ENCODE measurements around the gene PACSIN2. TPM values are rescaled to one million over a fixed set of nuclear protein-coding genes. Genes with fewer than 3 reads are reported as not detected.

The PACSIN2 gene
- total RNA-seq, 1 experiment from 2014 or later = 70.5 TPM

- H3K9me3 Mint-ChIP-seq = no peaks in the 10 kb centered on the region
- H3K4me3 Mint-ChIP-seq = no peak overlapping the region
- POLR2A ChIA-PET = no interaction called here
- no peaks in the 10 kb centered on the region for H3K36me3 Mint-ChIP-seq
- CTCF ChIA-PET = no interaction called here
- DNase-seq (ENCODE audit: low spot score) (no peak), ATAC-seq (no peak; the same call in 1 of the 2 replicates)
- H3K27me3 Mint-ChIP-seq (ENCODE audit: low read depth) = no peaks in the 10 kb centered on the region
- H3K4me1 Mint-ChIP-seq = peaks cover 61% of the 10 kb centered on the region
- H3K27ac Mint-ChIP-seq = peak overlapping the region; percentile 83
- TF ChIP-seq E2F5 (CRISPR knock-in tag; IDR thresholded peaks at IDR 0.05) = no peak
- no peak for TF ChIP-seq FOXP1 (CRISPR knock-in tag; IDR thresholded peaks at IDR 0.05; ENCODE audit: borderline replicate concordance)
- TF ChIP-seq PRRX2 (CRISPR knock-in tag; IDR thresholded peaks at IDR 0.05) = no peak
- no peak for TF ChIP-seq RELA (CRISPR knock-in tag; IDR thresholded peaks at IDR 0.05; ENCODE audit: borderline replicate concordance)
- TF ChIP-seq ZNF263 (CRISPR knock-in tag; IDR thresholded peaks at IDR 0.05; ENCODE audit: low read depth) = no peak
- no peak for TF ChIP-seq ARID4B (CRISPR knock-in tag; IDR thresholded peaks at IDR 0.05; ENCODE audit: borderline replicate concordance)
- no peak for TF ChIP-seq FOXJ3 (CRISPR knock-in tag; IDR thresholded peaks at IDR 0.05; ENCODE audit: borderline replicate concordance)
- TF ChIP-seq SP1 (CRISPR knock-in tag; conservative IDR thresholded peaks at IDR 0.05) = no peak
- no peak for TF ChIP-seq FOXK1 (CRISPR knock-in tag; IDR thresholded peaks at IDR 0.05)
- TF ChIP-seq NR1H2 (CRISPR knock-in tag; IDR thresholded peaks at IDR 0.05) = no peak
- no peak for TF ChIP-seq MYBL2 (CRISPR knock-in tag; IDR thresholded peaks at IDR 0.05)
- no peak for TF ChIP-seq ZNF512 (CRISPR knock-in tag; IDR thresholded peaks at IDR 0.05; ENCODE audit: borderline replicate concordance)
- TF ChIP-seq IRF1 (CRISPR knock-in tag; IDR thresholded peaks at IDR 0.05) = no peak
- TF ChIP-seq, protein P1, sequence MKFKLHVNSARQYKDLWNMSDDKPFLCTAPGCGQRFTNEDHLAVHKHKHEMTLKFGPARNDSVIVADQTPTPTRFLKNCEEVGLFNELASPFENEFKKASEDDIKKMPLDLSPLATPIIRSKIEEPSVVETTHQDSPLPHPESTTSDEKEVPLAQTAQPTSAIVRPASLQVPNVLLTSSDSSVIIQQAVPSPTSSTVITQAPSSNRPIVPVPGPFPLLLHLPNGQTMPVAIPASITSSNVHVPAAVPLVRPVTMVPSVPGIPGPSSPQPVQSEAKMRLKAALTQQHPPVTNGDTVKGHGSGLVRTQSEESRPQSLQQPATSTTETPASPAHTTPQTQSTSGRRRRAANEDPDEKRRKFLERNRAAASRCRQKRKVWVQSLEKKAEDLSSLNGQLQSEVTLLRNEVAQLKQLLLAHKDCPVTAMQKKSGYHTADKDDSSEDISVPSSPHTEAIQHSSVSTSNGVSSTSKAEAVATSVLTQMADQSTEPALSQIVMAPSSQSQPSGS (CRISPR knock-in tag; IDR thresholded peaks at IDR 0.05; ENCODE audit: borderline replicate concordance, low read depth) = no peak
- TF ChIP-seq ESRRA (CRISPR knock-in tag; IDR thresholded peaks at IDR 0.05; ENCODE audit: borderline replicate concordance) = no peak
- no peak for TF ChIP-seq ZNF423 (CRISPR knock-in tag; IDR thresholded peaks at IDR 0.05)
These were observed 65.8 kb downstream of the PACSIN2 start for GRCh38 chr22:42949159-42949558.

- Mint-ChIP-seq H3K36me3 (no peaks in the 10 kb centered on the region), H3K27me3 (ENCODE audit: low read depth) (no peaks in the 10 kb centered on the region), H3K27ac (no peak overlapping the region), H3K4me3 (no peak overlapping the region), H3K9me3 (no peaks in the 10 kb centered on the region), H3K4me1 (peaks cover 54% of the 10 kb centered on the region)
- ATAC-seq = no peak
- DNase-seq (ENCODE audit: low spot score) = no peak
- TF ChIP-seq ZNF121 (CRISPR knock-in tag; IDR thresholded peaks at IDR 0.05) (peak; percentile 37; the same call in 1 of the 2 replicates), ZNF532 (CRISPR knock-in tag; IDR thresholded peaks at IDR 0.05; ENCODE audit: borderline replicate concordance) (no peak)
- CTCF ChIA-PET = interaction anchor here (1.4 to 1.5 kb wide), 2 partner anchors 79 to 81 kb away, joined by 3 to 4 read pairs; no protein-coding TSS in a partner anchor
- POLR2A ChIA-PET = no interaction called here
These were observed 66.7 kb downstream of the PACSIN2 start for GRCh38 chr22:42948294-42948693.
